HEK293T (cell line): ENCODE results near the gene CCL17.

Experiments used
- CTCF ChIA-PET: fragments of 350-600 bp; formaldehyde crosslinking; extraction: SDS; loops from one replicate; lab custom pipeline; 2021; ENCODE audit warnings: antibody characterized with exemption, inconsistent platforms; lab: Yijun Ruan, JAX
- POLR2A ChIA-PET: fragments of 350-600 bp; formaldehyde crosslinking; extraction: SDS; loops from one replicate; lab custom pipeline; 2020; ENCODE audit warnings: antibody characterized with exemption, inconsistent platforms; lab: Yijun Ruan, JAX
- DNase-seq: peaks from one replicate; pipeline ENCODE4 v3.0.0; 2012; ENCODE audit warnings: mixed read lengths; ENCODE audit errors: extremely low spot score
- ARNT ChIP-seq: fragments of 450-650 bp; IDR thresholded peaks from 2 replicates; pipeline ENCODE4 v1.6.1; 2017; ENCODE audit warnings: mild to moderate bottlenecking
- BHLHE40 ChIP-seq: fragments of 450-650 bp; IDR thresholded peaks from 2 replicates; pipeline ENCODE4 v1.6.1; 2016; ENCODE audit warnings: mild to moderate bottlenecking, moderate library complexity, borderline replicate concordance
- CTBP1 ChIP-seq: fragments of 450-650 bp; IDR thresholded peaks from 2 replicates; pipeline ENCODE4 v1.6.1; 2016; ENCODE audit warnings: borderline replicate concordance
- ELF4 ChIP-seq: fragments of 450-650 bp; IDR thresholded peaks from 2 replicates; pipeline ENCODE4 v1.6.1; 2017; ENCODE audit warnings: antibody characterized with exemption
- FOXA1 ChIP-seq: fragments of 450-650 bp; IDR thresholded peaks from 2 replicates; pipeline ENCODE4 v1.6.1; 2016; ENCODE audit warnings: mild to moderate bottlenecking
- FOXK2 ChIP-seq: fragments of 450-650 bp; IDR thresholded peaks from 2 replicates; pipeline ENCODE4 v1.6.1; 2016; ENCODE audit warnings: mild to moderate bottlenecking
- FOXM1 ChIP-seq: fragments of 450-650 bp; IDR thresholded peaks from 2 replicates; pipeline ENCODE4 v1.6.1; 2017; ENCODE audit warnings: mild to moderate bottlenecking, borderline replicate concordance
- HDGF ChIP-seq: fragments of 450-650 bp; IDR thresholded peaks from 2 replicates; pipeline ENCODE4 v1.6.1; 2017; ENCODE audit warnings: antibody characterized with exemption, borderline replicate concordance
- L3MBTL2 ChIP-seq: fragments of 450-650 bp; conservative IDR thresholded peaks from 2 replicates; pipeline ENCODE4 v1.6.1; 2016; ENCODE audit warnings: mild to moderate bottlenecking
- LEF1 ChIP-seq: fragments of 450-650 bp; IDR thresholded peaks from 2 replicates; pipeline ENCODE4 v1.6.1; 2017; ENCODE audit warnings: mild to moderate bottlenecking, borderline replicate concordance
- NFRKB ChIP-seq: fragments of 450-650 bp; IDR thresholded peaks from 2 replicates; pipeline ENCODE4 v1.6.1; 2016; ENCODE audit warnings: mild to moderate bottlenecking, moderate library complexity
- SP1 ChIP-seq: fragments of 450-650 bp; IDR thresholded peaks from 2 replicates; pipeline ENCODE4 v1.6.1; 2017
- SUZ12 ChIP-seq: fragments of 450-650 bp; IDR thresholded peaks from 2 replicates; pipeline ENCODE4 v1.6.1; 2016; ENCODE audit warnings: mild to moderate bottlenecking
- TARDBP ChIP-seq: fragments of 450-650 bp; IDR thresholded peaks from 2 replicates; pipeline ENCODE4 v1.6.1; 2016
- ZNF384 ChIP-seq: fragments of 450-650 bp; IDR thresholded peaks from 2 replicates; pipeline ENCODE4 v1.6.1; 2016
- TF ChIP-seq, protein P1 (sequence below): fragments of 450-650 bp; IDR thresholded peaks from 2 replicates; pipeline ENCODE4 v1.6.1; 2016

CCL17 gene

DNA sequence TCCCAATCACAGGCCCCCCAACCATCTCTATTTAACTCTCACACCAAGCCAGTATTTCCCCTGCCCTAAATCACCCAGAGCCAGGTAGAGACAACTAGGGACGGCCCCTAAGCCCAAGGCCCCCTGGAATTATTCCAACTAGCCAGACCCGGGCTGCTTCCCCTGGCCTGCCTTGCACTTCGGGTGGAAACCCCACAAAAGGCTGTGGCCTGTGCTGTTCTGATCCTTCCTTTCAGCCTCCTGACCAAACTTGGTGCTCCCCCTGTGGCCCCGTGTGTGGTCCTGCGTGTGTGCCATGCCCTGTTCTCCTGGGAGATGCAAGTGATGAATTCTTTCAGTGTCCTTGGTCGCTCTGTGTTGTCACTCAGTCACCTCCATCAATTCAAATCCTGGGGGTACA, 14.9 kb downstream of the CCL17 start:
- no peak for TF ChIP-seq FOXK2
- TF ChIP-seq, protein P1, sequence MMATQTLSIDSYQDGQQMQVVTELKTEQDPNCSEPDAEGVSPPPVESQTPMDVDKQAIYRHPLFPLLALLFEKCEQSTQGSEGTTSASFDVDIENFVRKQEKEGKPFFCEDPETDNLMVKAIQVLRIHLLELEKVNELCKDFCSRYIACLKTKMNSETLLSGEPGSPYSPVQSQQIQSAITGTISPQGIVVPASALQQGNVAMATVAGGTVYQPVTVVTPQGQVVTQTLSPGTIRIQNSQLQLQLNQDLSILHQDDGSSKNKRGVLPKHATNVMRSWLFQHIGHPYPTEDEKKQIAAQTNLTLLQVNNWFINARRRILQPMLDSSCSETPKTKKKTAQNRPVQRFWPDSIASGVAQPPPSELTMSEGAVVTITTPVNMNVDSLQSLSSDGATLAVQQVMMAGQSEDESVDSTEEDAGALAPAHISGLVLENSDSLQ, result no peak
- DNase-seq, result no peak
- POLR2A ChIA-PET, result no interaction called here
- CTCF ChIA-PET, result interaction anchor here (0.8 to 4.3 kb wide), 5 partner anchors 14 to 124 kb away, joined by 3 to 71 read pairs (median 4); partner anchors contain the start of gene POLR2C

- DNase-seq, result peak; percentile 55
- ChIA-PET CTCF (interaction anchor here (0.6 to 1.4 kb wide), 5 partner anchors 63 to 330 kb away, joined by 3 to 5 read pairs (median 3); partner anchors contain the start of gene CPNE2), POLR2A (interaction anchor here (0.6 to 1.7 kb wide), 2 partner anchors 25 to 122 kb away, joined by 3 to 7 read pairs; partner anchors contain the start of genes CIAPIN1 and COQ9)
- no peak for TF ChIP-seq SUZ12
- no peak for TF ChIP-seq CTBP1
- no peak for TF ChIP-seq SP1
- no peak for TF ChIP-seq ARNT
- TF ChIP-seq, protein P1, result no peak
- no peak for TF ChIP-seq NFRKB
Observed at GRCh38 chr16:57422026-57422944, 17.7 kb downstream of the CCL17 start.

DNA sequence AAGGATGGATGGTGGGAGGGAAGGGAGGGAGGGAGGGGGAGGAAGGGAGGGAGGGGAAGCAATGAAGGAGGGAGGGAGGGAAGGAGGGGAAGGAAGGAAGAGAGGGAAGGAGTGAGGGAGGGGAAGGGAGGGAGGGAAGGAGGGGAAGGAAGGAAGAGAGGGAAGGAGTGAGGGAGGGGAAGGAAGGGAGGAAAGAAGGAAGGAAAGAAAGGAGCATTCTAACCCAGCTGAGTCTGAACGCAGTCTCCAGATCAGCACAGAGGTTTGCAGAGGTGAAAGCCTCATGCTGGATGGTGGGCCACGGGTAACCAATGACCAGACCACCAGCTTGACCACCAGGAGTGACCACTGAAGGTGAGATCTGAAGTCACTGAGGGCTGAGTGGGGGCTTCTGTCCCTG, 18.6 kb downstream of the CCL17 start:
- TF ChIP-seq ELF4 (no peak), HDGF (no peak), NFRKB (no peak), FOXK2 (no peak), FOXA1 (no peak), SP1 (no peak), L3MBTL2 (no peak), ARNT (no peak), BHLHE40 (no peak), TARDBP (no peak), LEF1 (no peak)
- TF ChIP-seq, protein P1, result no peak
- no peak for DNase-seq
- ChIA-PET POLR2A (interaction anchor here (1.7 kb wide), 1 partner anchor 24 kb away, joined by 7 read pairs; the partner anchor contains the start of genes CIAPIN1 and COQ9), CTCF (interaction anchor here (0.8 to 1.4 kb wide), 2 partner anchors 62 to 97 kb away, joined by 3 read pairs; no protein-coding TSS in a partner anchor)

GRCh38 chr16:57424583-57424982, 20.0 kb downstream of the CCL17 start:
- POLR2A ChIA-PET, result interaction anchor here (0.8 kb wide), 1 partner anchor 239 kb away, joined by 3 read pairs; the partner anchor contains the start of gene PSME3IP1
- CTCF ChIA-PET, result interaction anchor here (0.6 kb wide), 2 partner anchors 81 to 98 kb away, joined by 3 read pairs; no protein-coding TSS in a partner anchor
- DNase-seq, result no peak
- no peak for TF ChIP-seq FOXK2
- no peak for TF ChIP-seq TARDBP
- TF ChIP-seq ELF4, result no peak
- TF ChIP-seq HDGF, result no peak
- no peak for TF ChIP-seq SP1

DNA sequence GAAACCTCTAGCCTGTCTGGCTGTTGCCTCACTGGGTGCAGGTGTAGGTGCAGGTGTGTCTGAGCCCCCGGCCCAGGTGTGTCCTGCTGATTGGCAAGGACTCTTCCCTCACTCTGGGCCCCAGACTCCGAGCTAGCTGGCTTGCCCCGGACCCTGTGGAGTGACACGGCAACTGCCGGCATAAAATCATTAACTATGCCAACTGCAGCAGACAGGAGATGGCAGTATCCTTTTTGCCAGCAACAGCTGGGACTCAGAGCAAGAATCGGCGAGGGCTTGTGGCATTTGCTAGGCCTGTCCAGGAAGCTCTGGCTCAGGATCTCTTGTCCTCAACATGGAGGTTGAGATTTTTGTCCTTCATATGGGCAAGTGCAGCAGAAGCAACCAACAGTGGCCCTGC, 21.8 kb downstream of the CCL17 start:
- DNase-seq, result no peak
- TF ChIP-seq BHLHE40, result no peak
- TF ChIP-seq ARNT, result no peak
- TF ChIP-seq L3MBTL2, result no peak
- no peak for TF ChIP-seq HDGF
- TF ChIP-seq CTBP1, result no peak
- no peak for TF ChIP-seq LEF1
- TF ChIP-seq SP1, result no peak
- TF ChIP-seq ELF4, result no peak
- TF ChIP-seq ZNF384, result no peak
- ChIA-PET CTCF (no interaction called here), POLR2A (no interaction called here)

DNA sequence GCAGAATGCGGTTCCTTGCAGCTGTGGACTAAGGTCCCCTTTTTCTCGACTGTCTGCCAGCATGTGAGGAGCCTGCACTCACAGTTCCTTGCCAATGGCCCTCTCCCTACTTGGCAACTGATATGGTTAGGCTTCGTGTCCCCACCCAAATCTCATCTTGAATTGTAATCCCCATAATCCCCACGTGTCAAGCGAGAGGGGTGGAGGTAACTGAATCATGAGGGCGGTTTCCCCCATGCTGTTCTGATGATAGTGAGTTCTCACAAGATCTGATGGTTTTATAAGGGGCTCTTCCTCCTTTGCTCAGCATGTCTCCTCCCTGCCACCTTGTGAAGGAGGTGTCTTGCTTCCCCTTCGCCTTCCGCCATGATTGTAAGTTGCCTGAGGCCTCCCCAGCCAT, 22.7 kb downstream of the CCL17 start:
- POLR2A ChIA-PET, result no interaction called here
- TF ChIP-seq L3MBTL2 (no peak), TARDBP (no peak)
- CTCF ChIA-PET, result no interaction called here
- no peak for DNase-seq

GRCh38 chr16:57427824-57428223, 23.3 kb downstream of the CCL17 start:
- DNase-seq, result no peak
- ChIA-PET CTCF (no interaction called here), POLR2A (no interaction called here)
- no peak for TF ChIP-seq SP1
- no peak for TF ChIP-seq BHLHE40
- TF ChIP-seq ZNF384, result no peak
- TF ChIP-seq L3MBTL2, result no peak
- TF ChIP-seq ELF4, result no peak
- TF ChIP-seq, protein P1, result no peak
- no peak for TF ChIP-seq CTBP1
- no peak for TF ChIP-seq FOXA1
- TF ChIP-seq FOXM1, result no peak
- TF ChIP-seq HDGF, result no peak
- no peak for TF ChIP-seq SUZ12
- no peak for TF ChIP-seq NFRKB
